ENCODE data around the gene MAP2K6.

- TF ChIP-seq CTCF (optimal IDR thresholded peaks at IDR 0.05 in 1 of 3, IDR thresholded peaks at IDR 0.05 in 1 of 3, conservative IDR thresholded peaks at IDR 0.05 in 1 of 3; ENCODE audit: extremely low read depth in 1 of 3, insufficient read depth in 2 of 3, low read length in 3 of 3), result peak in 1 of 3 experiments; percentile 21
- no peak for TF ChIP-seq EZH2 (IDR thresholded peaks at IDR 0.05; ENCODE audit: low read length)
These were observed 78.0 kb downstream of the MAP2K6 start for GRCh38 chr17:69492410-69493071.

Data from keratinocyte (primary cell).